Esophagus (tissue), 2 donors: ENCODE data around the gene PEX26. TPM values are rescaled to one million over a fixed set of nuclear protein-coding genes. Genes with fewer than 3 reads are reported as not detected.

Experiments
- H3K27ac ChIP-seq, 2 donors: one replicate each; pipeline ENCODE4 v1.5.1; 2013; ENCODE audit warnings: low read depth in 2 of 2, mild to moderate bottlenecking in 2 of 2, inconsistent platforms in 1 of 2, low read length in 1 of 2, moderate library complexity in 1 of 2
- H3K27me3 ChIP-seq, 2 donors: one replicate each; pipeline ENCODE4 v1.6.1; 2013; ENCODE audit warnings: low read length in 2 of 2, control low read depth in 1 of 2, mild to moderate bottlenecking in 1 of 2; ENCODE audit not compliant: insufficient read depth in 2 of 2, control insufficient read depth in 1 of 2
- H3K36me3 ChIP-seq, 2 donors: one replicate each; pipeline ENCODE4 v1.6.1; 2013; ENCODE audit warnings: low read length in 1 of 2; ENCODE audit not compliant: control insufficient read depth in 2 of 2, insufficient read depth in 2 of 2
- H3K4me1 ChIP-seq, 2 donors: one replicate each; pipeline ENCODE4 v1.6.1; 2013; ENCODE audit warnings: low read length in 1 of 2; ENCODE audit not compliant: control insufficient read depth in 2 of 2, insufficient read depth in 2 of 2
- H3K4me3 ChIP-seq, 2 donors: one replicate each; pipeline ENCODE4 v1.5.1; 2013; ENCODE audit warnings: low read length in 2 of 2, mild to moderate bottlenecking in 2 of 2, low read depth in 1 of 2, moderate library complexity in 1 of 2
- H3K9me3 ChIP-seq, 2 donors: one replicate each; pipeline ENCODE4 v1.6.1; 2013; ENCODE audit warnings: mild to moderate bottlenecking in 2 of 2, low read depth in 1 of 2, low read length in 1 of 2, moderate library complexity in 1 of 2; ENCODE audit not compliant: control insufficient read depth in 2 of 2, insufficient read depth in 1 of 2
- WGBS, 2 donors: extraction: QIAGEN DNeasy Blood & Tissue Kit; methylation state at CpG; one replicate each; pipeline ENCODE4 v1.1.7; 2013; 5-methylcytosine and 5-hydroxymethylcytosine counted together
- polyA plus RNA-seq, 2 donors: library from polyadenylated mRNA; stranded (reverse); fragments of 200-250 nt; gene quantifications; one replicate each; pipeline ENCODE4 v1.2.3, GENCODE V29; 2013
- donor health status: healthy with polysubstance abuse.
- donor health status: Bipolar disorder and iron deficiency.

The PEX26 gene
- polyA plus RNA-seq, 2 donors = 13.5 to 15.0 TPM

DNA sequence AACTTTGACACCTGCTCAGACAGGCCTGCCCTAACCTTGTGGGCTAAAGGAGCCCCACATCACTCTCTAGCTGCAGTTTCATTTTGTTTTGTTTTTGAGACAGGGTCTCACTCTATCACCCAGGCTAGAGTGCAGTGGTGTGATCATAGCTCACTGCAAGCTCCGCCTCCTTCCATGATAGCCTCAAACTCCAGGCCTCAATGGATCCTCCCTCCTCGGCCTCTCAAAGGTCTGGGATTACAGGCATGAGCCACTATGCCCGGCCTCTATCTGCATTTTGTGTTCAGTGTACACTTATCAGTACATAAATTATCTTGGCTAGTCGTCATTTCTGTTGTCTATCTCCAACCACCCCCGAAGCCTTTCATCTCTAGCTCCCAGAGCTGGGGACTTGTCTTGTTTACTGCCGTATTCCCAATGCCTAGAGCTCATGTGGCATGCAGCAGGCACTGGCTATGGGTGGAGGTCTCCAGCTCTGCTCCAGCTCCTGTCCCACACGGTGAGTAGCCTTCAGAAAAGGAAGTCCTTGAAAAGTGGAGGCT, 22.1 kb upstream of the PEX26 start:
- H3K27ac ChIP-seq = peak overlapping the region; percentile 68 to 75

DNA sequence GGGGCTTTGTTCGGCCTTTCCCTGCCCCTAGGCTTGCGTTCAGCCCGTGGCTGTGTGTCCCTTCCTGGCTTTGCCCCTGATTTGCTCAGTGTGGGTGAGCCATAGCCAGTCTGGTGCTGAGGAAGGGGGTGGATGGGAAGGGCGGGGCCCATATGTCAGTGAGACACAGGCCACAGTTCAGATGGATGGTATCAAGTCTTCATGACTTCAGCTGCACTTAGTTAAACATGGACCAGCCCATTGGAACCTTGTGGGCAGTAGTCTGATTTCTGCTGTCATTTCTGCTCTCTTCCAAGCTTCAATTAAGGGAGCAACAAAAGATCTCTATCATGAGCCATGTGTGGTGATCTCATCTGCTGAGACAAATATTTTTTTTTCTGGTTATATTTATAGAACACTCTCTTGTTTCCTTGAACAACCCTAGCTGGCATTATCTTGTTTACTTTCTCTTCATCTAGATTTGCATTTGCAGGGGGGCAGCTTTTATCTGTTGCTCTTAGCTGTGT, 21.6 kb upstream of the PEX26 start:
- Histone ChIP-seq H3K4me3 (no peak overlapping the region), H3K4me1 (peaks cover 0 to 9% of the 10 kb centered on the region in 2 donors), H3K9me3 (no peaks in the 10 kb centered on the region), H3K27ac (peak overlapping the region; percentile 68 to 75), H3K36me3 (no peaks in the 10 kb centered on the region), H3K27me3 (no peaks in the 10 kb centered on the region)
- WGBS, 2 donors = 57 to 63% methylated on average over 4 of the region's 4 CpGs

More for the DNA sequence above, 22.1 kb upstream of the PEX26 start:
- H3K27me3 ChIP-seq = no peaks in the 10 kb centered on the region
- H3K9me3 ChIP-seq = no peaks in the 10 kb centered on the region
- H3K4me3 ChIP-seq = no peak overlapping the region
- WGBS, 2 donors = 84% methylated on average over 7 of the region's 7 CpGs
- no peaks in the 10 kb centered on the region for H3K36me3 ChIP-seq
- H3K4me1 ChIP-seq = peaks cover 0 to 9% of the 10 kb centered on the region in 2 donors

DNA sequence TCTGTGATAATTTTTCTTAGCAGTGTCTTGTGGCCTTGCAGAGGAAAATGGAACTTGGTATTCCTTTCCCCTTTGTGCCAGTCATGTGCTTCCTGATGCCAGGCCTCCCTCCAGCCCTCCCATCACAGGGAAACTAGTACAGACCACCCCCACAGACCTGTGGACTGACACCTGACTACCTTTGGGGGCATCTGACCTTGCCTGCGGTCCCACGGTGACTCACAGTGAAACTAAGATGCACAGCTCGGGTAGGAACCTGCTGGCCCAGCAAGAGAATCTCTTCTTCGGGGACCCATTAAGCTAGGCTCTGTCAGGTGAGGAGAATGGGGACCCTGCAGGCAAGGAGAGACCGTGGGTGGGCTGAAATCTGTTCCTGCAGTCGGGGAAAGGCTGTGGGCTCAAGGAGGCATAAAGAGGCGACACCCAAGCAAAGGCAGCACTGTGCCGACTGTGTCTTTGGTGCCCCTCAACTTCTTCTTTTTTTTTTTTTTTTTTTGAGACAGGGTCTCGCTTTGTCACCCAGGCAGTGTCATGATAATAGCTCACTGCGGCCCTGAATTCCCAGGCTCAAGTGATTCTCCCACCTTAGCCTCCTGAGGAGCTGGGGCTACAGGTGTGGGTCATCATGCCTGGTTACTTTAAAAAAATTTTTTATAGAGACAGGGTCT, 20.8 kb upstream of the PEX26 start:
- Histone ChIP-seq H3K4me3 (no peak overlapping the region), H3K9me3 (no peaks in the 10 kb centered on the region), H3K4me1 (peaks cover 0 to 9% of the 10 kb centered on the region in 2 donors), H3K27me3 (no peaks in the 10 kb centered on the region), H3K27ac (peak overlapping the region; percentile 65 to 84), H3K36me3 (no peaks in the 10 kb centered on the region)
- 81 to 82% methylated on average over 9 to 10 of the region's 10 CpGs for WGBS, 2 donors

- no peaks in the 10 kb centered on the region for H3K27me3 ChIP-seq
- H3K9me3 ChIP-seq = no peaks in the 10 kb centered on the region
- H3K4me3 ChIP-seq = no peak overlapping the region
- 47 to 52% methylated on average over 4 of the region's 4 CpGs for WGBS, 2 donors
- H3K4me1 ChIP-seq = peaks cover 0 to 9% of the 10 kb centered on the region in 2 donors
- H3K27ac ChIP-seq = peak overlapping the region; percentile 65 to 84
- H3K36me3 ChIP-seq = no peaks in the 10 kb centered on the region
These were observed 20.1 kb upstream of the PEX26 start for GRCh38 chr22:18057568-18058209.

DNA sequence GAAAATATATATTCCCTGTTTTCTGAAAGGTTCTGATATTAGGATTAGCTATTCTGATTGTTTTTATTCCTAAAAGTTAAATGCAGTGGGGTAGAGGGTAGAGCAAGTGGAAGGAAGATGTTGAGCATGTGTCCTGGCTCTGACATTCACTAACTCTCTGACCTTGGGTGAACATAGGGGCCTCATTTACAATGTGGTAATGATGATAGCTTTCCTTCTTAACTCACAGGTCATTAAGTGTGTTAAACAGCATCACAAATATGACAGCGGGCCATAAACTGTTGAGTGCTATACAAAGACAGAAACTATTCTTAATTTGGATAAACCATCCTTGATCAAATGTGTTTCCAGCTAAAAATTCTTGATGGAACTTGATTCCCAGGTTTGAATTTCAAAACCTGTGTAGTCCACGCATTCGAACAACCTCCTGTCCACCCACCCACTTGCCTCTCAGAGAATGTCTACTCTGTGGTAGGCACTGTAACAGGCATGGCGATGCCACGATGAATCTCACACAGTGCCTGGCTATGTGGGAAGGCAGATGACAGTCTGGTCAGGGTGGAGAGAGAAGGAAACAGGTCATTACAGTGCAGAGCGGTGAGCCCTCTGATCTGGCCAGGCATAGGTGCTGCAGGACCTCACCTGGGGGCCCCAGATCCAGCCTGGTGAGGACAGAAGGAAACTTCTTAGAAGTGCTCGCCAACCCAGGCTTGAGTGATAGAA, 19.3 kb upstream of the PEX26 start:
- Histone ChIP-seq H3K27ac (peak overlapping the region in 1 of 2 donors; percentile 14), H3K9me3 (no peaks in the 10 kb centered on the region), H3K27me3 (no peaks in the 10 kb centered on the region), H3K4me3 (no peak overlapping the region), H3K4me1 (peaks cover 0 to 9% of the 10 kb centered on the region in 2 donors), H3K36me3 (no peaks in the 10 kb centered on the region)
- WGBS, 2 donors = 93 to 97% methylated on average over 7 of the region's 7 CpGs

- peak overlapping the region in 1 of 2 donors; percentile 14 for H3K27ac ChIP-seq
- H3K9me3 ChIP-seq = no peaks in the 10 kb centered on the region
- H3K4me3 ChIP-seq = no peak overlapping the region
- H3K36me3 ChIP-seq = no peaks in the 10 kb centered on the region
- no peaks in the 10 kb centered on the region for H3K27me3 ChIP-seq
- H3K4me1 ChIP-seq = peaks cover 0 to 9% of the 10 kb centered on the region in 2 donors
- 86 to 90% methylated on average over 5 of the region's 5 CpGs for WGBS, 2 donors
These were observed 18.7 kb upstream of the PEX26 start for GRCh38 chr22:18059094-18059417.

DNA sequence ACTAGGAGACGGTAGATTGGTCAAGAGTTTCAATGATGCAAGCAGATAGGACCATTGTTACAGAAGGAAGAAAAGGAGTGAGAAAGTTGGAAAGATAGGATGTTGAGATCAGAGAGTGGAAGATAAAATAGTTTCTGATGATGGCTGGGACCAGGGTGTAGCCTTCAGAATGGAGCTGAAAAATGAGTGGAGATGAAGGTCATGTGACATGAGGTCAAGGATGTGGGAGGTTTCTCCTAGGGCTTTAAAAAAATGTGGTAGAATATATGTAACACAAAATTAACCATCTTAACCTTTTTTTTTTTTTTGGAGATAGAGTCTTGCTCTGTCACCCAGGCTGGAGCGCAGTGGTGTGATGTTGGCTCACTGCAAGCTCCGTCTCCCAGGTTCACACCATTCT, 18.3 kb upstream of the PEX26 start:
- no peak overlapping the region for H3K27ac ChIP-seq
- 95 to 98% methylated on average over 3 of the region's 3 CpGs for WGBS, 2 donors
- H3K4me3 ChIP-seq = no peak overlapping the region

GRCh38 chr22:18059991-18060390, 17.8 kb upstream of the PEX26 start:
- no peak overlapping the region for H3K27ac ChIP-seq
- no peaks in the 10 kb centered on the region for H3K27me3 ChIP-seq
- no peaks in the 10 kb centered on the region for H3K36me3 ChIP-seq
- H3K4me3 ChIP-seq = no peak overlapping the region
- H3K4me1 ChIP-seq = peaks cover 0 to 11% of the 10 kb centered on the region in 2 donors
- 89 to 91% methylated on average over 5 of the region's 5 CpGs for WGBS, 2 donors
- no peaks in the 10 kb centered on the region for H3K9me3 ChIP-seq

More for the DNA sequence above, 18.3 kb upstream of the PEX26 start:
- Histone ChIP-seq H3K4me1 (peaks cover 0 to 9% of the 10 kb centered on the region in 2 donors), H3K27me3 (no peaks in the 10 kb centered on the region), H3K9me3 (no peaks in the 10 kb centered on the region), H3K36me3 (no peaks in the 10 kb centered on the region)
